Measurements from ENCODE around the gene CTTN. TPM values are rescaled to one million over a fixed set of nuclear protein-coding genes. Genes with fewer than 3 reads are reported as not detected.

CTTN gene
- total RNA-seq, 1 donor, result 349 TPM

DNA sequence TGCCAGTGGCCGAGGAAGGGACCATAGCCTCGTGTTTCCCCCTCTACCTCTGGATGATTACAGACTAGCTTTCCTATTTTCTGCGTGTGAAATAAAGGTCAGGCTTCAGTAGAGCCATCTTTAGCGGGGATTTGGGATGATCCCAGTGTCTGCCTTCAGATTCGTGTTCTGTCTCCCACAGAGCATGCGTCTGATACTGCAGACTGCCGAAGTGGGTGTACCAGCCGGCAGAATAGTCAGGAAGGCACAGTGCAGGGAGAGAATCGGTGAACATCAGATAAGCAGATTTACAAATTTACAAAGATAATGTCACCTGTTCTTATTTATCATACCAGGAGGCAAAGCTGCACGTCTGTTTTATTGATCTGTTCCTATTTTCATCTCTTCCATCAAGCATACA is 11.1 kb downstream of the CTTN start:
- TF ChIP-seq, protein P1, sequence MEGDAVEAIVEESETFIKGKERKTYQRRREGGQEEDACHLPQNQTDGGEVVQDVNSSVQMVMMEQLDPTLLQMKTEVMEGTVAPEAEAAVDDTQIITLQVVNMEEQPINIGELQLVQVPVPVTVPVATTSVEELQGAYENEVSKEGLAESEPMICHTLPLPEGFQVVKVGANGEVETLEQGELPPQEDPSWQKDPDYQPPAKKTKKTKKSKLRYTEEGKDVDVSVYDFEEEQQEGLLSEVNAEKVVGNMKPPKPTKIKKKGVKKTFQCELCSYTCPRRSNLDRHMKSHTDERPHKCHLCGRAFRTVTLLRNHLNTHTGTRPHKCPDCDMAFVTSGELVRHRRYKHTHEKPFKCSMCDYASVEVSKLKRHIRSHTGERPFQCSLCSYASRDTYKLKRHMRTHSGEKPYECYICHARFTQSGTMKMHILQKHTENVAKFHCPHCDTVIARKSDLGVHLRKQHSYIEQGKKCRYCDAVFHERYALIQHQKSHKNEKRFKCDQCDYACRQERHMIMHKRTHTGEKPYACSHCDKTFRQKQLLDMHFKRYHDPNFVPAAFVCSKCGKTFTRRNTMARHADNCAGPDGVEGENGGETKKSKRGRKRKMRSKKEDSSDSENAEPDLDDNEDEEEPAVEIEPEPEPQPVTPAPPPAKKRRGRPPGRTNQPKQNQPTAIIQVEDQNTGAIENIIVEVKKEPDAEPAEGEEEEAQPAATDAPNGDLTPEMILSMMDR (IDR thresholded peaks at IDR 0.05; ENCODE audit: insufficient read depth, low read length), result no peak
- DNase-seq (ENCODE audit: low read depth), result no peak
- H3K4me3 ChIP-seq (ENCODE audit: low read depth, low read length), result no peak overlapping the region

DNA sequence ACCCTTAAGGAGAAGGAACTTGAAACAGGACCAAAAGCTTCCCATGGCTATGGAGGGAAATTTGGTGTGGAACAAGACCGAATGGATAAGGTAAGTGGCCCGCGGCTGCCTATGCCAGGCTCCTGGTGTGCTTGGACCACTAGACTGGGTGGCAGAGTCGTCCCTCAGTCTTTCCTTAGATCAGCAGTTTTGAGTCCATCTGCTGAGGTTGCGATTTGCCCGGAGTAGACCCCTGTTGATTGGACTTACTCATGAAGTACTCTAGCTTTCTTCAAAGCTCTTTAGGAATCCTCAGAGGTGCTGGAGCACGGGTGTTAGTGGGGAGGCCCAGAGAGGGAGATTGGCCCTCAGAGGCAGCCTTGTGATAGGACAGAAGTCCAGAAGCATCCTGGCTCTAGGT is 11.5 kb downstream of the CTTN start:
- no peak for DNase-seq (ENCODE audit: low read depth)
- no peak overlapping the region for H3K4me3 ChIP-seq (ENCODE audit: low read depth, low read length)
- TF ChIP-seq, protein P1 (IDR thresholded peaks at IDR 0.05; ENCODE audit: insufficient read depth, low read length), result no peak

DNA sequence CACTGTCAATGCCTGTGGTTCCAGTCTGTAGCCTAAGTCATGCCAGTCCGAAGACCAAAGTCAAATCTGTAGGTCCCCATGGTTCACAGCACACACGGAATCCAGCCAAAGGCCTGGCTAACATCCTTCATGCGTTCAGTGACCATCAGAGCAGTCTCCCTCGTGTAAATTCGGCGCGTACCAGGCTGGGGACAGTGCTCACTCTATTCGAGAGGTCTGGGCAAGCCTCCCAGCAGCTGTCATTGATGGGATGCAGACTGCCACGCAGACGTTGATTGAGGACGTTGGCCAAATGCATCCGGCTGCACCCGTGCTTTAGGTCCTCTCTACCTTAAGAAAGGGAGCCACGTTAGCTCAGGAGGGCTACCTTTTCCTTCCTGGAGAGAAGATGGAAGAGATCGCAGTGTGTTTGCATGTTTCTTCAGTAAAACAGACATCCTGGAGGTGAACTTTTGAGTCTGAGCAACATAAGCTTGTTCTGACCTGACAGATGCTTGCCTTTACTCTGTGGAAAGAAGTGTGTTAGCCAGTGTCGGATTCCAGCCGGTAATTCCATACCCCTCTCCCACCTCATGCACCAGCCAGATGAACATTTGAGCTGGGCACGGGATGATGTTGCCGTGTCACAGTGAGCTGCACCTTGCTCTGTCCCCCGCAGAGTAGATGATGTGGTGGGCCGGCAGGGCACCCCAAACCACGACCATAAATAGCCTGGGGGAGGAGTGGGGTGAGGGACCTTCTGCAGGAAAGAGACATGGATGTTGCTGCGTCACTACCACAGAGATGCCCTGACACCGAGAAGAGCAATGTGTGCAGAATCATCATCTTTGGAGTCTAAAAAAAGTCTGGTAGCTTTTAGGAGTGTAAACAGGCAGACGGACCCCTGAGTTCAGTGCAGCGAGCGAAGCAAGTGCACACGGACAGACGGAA is 12.2 kb downstream of the CTTN start:
- TF ChIP-seq, protein P1 (IDR thresholded peaks at IDR 0.05; ENCODE audit: insufficient read depth, low read length), result no peak
- H3K4me3 ChIP-seq (ENCODE audit: low read depth, low read length), result no peak overlapping the region
- DNase-seq (ENCODE audit: low read depth), result no peak

DNA sequence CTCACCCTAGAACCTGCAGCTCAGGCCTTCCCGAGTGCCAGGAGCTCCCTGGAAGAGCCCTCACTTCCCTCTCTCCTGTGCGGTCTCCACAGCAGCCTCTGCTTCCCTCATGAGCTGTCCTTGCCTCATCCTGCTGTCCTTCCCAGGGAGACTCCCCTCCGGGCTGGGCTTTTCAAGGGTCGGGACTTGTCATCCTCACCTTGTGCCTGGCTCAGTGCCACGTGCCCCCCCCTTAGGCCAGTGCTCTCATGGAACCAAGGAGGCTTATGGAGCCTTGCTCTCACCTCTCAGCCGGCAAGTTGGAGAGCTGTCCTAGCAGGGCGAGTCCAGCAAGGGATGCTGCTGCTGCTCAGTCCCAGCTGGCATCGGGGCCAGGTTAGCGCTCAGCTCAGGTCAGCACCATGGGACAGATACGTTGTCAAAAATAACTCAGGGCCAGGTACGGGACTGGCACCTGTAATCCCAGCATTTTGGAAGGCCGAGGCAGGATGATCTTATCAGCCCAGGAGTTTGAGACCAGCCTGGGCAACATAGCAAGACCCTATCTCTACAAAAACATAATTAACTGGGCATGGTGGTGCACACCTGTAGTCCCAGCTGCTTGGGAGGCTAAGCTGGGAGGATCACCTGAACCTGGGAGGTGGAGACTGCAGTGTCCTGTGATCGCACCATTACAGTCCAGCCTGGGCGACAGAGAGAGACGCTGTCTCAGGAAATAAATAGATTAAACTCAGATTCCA is 13.6 kb downstream of the CTTN start:
- no peak overlapping the region for H3K4me3 ChIP-seq (ENCODE audit: low read depth, low read length)
- DNase-seq (ENCODE audit: low read depth), result no peak
- TF ChIP-seq, protein P1 (IDR thresholded peaks at IDR 0.05; ENCODE audit: insufficient read depth, low read length), result no peak

DNA sequence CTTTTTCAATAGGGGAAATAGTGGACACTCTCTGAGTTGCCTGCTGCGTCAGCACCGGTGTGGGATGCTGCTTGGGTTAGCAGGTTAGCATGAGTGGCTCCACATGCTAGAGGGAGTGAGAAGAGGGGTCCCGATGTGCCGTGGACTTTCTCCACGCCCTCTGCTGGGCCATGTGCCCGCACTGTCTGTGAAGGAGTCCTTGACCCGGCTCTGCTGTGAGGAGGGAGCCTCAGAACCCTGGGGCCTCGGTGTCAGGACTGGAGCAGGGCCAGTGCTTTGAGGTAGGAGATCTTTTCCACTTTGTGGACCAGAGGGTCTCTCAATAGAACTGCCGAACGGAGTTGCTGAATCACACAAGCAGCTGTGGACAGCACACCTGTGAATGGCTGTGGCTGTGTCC is 14.8 kb downstream of the CTTN start:
- no peak for DNase-seq (ENCODE audit: low read depth)
- TF ChIP-seq, protein P1 (IDR thresholded peaks at IDR 0.05; ENCODE audit: insufficient read depth, low read length), result no peak
- H3K4me3 ChIP-seq (ENCODE audit: low read depth, low read length), result no peak overlapping the region

DNA sequence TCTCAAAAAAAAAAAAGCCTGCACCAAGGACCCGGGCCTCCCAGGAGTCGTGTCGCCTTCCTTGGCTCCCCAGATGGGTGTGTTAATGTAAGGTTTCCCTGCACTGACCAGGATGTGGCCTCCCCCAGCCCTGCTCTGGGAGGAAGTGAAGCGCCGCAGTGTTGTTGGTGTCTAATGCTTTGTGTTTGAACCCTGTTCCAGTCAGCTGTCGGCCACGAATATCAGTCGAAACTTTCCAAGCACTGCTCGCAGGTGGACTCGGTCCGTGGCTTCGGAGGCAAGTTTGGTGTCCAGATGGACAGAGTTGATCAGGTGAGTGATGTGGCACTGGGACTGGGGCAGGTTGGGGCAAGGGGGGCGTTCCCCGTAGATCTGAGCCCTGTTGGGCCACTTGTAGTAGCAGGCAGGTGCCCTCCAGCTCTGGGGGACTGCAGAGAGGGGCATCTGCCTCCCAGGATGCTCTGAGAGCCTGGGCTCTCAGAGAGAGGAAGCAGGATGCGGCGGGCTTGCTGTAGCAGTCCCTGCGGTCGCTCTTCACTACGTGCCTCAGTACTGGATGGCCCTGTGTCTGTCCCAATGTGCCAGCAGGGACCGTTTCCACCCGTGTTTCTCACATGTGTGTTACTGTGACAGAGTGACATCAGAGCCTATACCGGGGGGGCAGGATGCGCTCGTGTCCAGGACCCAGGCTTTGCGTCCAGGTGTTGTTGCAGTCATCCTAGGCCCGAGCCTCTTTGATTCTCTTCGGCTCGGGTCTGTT is 16.2 kb downstream of the CTTN start:
- no peak for DNase-seq (ENCODE audit: low read depth)
- no peak overlapping the region for H3K4me3 ChIP-seq (ENCODE audit: low read depth, low read length)
- TF ChIP-seq, protein P1 (IDR thresholded peaks at IDR 0.05; ENCODE audit: insufficient read depth, low read length), result no peak
